ENCODE results near the gene HSP90AB1.

- TF ChIP-seq CTCF (IDR thresholded peaks at IDR 0.05; ENCODE audit: low read depth, low read length, poor library complexity, severe bottlenecking) (no peak), EZH2phosphoT487 (IDR thresholded peaks at IDR 0.05; ENCODE audit: borderline replicate concordance, low read length) (peak; percentile 73; the same call in 1 of the 2 replicates)
Measured at GRCh38 chr6:44271406-44271723, 24.5 kb downstream of the HSP90AB1 start.
